CD1c-positive myeloid dendritic cell (primary cell): Measurements from ENCODE around the gene EXTL1.

Source experiments
- DNase-seq: peaks from one replicate; pipeline ENCODE4 v3.0.0-alpha.2; 2016; ENCODE audit errors: extremely low spot score

Gene EXTL1

DNA sequence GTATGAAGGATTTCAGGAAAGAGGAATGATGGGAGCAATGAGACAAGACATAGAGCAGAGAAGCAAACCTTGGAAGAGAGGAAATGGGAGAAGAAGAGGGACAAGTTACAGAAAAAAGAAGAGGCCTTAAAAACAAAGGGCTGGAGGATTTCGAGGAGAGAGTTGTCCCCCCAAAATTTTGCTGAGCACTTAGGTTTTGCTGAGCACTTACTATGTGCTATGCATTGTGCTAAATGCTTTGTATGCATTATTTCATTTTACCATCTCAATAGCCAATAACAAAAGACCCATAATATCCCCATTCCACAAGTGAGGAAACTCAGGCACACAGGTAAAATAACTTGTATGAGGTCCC, 48.3 kb downstream of the EXTL1 start:
- DNase-seq, result no peak

DNA sequence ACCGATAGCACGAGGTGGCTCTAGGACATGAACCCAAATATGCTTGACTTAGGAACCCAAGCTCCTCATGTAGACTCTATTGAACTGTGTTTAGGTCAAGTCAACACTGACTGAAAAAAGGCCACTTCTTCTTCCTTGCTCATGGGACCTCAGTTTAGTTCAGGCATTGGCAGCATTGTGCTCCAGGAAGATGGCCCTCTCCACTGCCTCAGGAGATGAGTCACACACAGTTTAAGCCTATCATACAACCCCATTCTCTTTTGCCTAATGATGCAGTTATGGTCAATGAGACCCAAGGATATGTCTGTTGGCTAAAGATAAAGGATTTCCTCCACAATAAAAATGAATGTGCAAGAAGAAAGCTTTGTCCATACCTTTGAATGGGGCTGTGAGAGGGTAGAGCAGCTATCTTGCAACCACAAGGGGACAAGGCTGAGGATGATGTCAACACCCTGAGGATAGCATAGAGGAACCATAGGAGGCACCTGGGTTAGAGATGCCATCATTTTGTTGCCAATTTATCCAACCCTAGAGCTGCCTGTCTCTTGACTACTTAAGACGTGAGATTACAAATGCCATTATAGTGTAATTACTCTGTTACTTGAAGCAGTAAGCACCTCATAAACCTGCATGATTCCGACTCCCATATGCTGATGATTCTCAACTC, 48.9 kb downstream of the EXTL1 start:
- DNase-seq, result no peak

DNA sequence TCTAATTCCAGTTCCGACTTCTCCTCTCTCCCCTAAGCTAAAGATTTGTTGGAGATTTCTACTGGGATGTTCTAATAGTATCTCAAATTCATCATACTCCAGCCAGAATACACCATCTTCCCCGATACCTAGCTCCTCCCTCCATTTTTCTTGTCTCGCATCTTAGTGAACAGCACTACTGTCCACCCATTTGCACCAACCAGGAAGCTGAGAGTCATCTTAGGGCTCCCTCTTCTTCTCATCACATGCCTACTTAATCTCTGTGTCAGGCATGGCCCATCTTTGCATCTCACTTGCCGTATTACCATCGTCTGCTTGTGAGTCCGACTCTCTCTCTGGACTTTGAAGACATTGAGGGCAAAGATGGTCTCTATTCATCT, 49.4 kb downstream of the EXTL1 start:
- no peak for DNase-seq

DNA sequence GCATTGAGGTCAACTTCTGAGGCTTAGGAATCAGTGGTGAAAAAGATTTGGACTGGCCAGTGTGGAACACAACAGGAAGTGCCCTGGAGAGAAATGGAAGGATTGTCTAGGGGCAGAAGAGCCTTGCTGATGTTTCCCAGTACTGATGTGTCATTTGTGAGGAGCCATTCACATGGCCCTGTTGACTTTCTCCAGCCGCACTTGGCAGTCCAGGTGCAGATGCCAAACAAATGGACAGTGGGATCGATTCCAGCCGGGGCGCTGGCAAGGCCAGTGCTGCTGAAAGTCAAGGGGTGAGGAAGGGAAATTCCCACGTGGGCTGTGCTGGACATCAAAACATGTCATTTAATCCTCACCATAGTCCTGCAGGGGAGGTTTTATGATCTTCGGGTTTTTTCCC, 50.7 kb downstream of the EXTL1 start:
- no peak for DNase-seq

DNA sequence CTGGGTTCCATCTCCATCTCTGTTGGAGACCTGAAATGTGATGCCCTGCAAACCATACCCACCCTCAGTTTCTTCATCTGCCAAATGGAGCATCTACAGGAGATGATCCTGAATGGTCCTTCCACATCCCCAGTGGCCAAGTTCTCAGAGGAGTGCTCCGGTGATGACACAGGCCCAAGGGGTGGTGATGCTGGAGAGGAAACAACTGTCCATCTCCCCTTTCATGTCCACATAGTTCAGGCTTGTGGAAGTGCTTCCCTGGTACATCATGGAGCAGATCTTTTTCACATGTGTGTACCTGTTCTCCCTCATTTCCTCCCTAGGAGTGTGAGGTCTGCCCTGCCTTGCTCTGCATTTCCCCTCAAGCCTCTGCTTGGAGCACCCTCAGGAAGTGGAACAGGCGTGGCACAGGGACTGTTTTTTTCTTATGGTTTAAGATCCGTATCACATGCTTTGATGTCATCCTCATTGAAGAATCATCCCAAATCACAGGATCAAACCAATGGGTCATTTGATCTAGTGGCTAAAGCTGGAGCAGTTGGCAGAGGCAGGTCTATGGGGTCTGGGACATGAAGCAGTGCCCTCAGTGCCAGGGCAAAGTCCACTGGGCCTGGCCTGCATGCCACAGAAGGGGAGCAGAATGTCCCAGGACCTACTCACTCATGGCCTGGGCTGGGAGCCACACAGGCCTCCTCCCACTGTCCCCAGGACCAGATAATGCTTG, 54.0 kb downstream of the EXTL1 start:
- no peak for DNase-seq

DNA sequence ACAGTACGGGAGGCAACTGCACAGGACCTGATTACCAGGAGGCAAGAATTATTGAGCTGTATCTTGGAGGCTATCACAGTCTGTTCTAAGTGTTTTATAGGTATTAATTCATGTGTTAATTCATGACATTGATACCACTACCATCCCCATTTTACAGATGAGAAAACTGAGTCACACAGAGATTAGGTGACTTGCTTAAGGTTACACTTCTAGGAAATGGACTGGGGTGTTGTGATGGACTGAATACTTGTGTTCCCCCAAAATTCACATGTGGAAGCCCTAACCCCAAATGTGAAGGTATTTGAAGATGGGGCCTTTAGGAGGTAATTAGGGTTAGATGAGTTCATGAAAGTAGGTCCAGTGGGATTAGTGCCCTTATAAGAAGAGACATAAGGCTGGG, 55.9 kb downstream of the EXTL1 start:
- no peak for DNase-seq

DNA sequence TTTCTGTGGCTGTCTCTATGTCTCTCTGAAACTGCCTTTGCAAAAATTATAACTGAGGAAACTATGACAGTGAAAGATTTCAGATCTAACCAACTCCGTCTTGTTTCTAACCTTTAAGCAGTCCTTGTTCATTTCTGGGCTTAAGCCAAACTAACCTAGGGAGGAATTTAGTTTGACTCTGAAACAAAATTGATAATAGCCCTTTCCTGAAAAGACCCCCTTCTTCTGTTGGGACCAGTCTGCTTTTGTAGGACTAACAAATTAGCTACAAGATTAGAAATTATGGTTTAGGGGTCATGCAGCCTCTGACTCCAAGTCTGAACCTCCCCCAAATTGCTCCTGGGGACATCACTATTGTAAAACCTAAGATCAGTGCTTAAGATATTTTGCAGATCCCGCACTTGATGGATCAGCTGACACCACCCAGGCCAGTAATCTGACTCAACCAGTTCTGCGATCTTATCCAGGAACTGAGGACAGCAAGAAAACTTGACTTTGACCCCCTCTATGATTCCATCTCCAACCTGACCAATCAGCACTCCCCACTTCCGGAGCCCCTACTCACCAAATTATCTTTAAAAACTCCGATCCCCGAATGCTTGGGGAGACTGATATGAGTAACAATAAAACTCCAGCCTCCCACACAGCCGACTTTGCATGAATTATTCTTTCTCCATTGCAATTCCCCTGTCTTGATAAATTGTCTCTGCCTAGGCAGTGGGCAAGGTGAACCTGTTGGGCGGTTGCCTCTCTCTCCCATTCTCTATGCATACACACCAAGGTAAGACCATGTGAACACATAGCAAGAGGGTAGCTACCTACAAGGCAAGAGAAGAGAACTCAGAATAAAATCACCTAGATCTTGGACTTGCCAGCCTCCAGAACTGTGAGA, 57.0 kb downstream of the EXTL1 start:
- no peak for DNase-seq

DNA sequence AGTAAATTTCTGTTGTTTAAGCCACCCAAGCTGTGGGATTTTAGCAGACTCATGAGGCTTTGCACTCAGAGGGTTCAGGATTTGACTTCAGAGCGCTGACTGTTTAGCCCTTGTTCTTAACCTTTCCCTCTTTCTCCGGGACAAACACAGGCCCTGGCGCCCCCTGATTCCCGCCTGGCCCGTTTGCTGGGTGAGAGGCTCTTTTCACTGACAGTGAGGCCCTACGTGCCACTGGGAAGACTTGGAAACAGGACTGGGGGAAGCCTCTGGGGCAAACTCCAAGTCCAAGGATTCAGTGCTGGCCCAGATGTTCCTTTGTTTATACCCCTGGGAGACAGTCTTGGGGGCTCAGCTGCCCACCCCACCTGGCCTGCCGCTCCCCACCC, 57.6 kb downstream of the EXTL1 start:
- no peak for DNase-seq

DNA sequence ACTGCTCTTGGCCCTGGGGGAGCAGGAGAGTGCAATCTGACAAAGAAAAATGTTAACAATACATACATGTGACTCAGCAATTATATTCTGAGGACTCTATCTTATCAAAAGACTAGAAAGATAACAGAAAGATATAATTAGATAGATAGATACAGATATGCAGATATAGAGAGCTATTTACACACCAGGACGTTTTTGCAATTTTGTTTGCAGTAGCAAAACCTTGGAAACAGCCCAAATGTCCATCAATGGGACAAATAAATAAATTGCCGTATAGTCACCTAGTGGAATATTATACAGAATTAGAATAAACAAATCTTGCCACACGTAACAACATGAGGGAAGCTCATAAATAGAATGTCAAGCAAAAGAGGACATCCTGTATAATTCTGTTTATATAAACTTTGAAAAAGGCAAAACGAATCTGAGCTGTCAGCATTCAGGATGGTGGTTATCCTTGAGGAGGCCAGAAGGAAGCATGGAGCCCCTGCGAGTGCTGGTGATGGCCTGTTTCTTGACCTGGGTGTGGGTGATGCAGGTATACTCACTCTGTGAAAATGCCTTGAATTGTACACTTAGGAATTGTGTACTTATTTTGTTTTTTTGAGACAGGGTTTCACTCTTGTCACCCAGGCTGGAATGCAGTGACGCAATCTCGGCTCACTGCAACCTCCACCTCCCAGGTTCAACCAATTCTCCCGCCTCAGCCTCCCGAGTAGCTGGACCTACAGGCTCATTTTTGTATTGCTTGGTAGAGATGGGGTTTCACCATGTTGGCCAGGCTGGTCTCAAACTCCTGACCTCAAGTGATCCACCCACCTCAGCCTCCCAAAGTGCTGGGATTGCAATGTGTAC, 58.6 kb downstream of the EXTL1 start:
- DNase-seq, result no peak

DNA sequence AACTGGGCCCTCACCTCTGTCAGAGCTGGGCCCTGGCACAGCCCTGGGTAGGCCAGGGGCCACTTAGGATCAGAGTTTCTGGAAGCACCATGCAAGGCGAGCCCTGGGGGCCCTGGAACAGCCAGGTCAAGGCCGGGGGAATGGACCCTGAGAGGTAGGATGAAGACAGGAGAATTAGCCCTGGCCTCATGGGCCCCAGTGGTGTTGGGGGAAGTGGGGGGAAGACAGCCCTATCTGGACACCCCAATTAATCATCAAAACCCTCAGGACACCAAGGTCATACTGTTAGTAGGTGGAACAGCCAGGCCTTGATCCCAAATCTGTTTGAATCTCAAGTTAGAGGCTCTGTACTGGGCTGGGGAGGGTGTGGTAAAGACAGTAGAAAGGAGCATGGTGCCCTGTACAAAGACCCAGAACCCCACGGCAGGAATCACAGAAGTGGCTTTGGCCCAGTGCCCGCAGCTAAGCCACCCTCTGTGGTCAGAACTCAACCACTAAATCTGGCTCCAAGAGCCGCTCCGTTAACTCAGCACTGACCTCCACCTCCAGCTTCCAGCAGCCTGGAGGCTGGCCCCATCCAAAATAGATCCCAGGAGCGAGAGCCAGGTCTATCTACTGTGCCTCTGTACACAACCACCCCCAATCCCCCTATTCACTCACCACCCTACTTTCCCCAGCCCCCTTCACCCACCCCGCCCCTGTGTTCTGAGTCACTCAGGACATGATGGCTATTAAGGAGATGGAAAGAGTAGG, 59.9 kb downstream of the EXTL1 start:
- DNase-seq, result no peak

DNA sequence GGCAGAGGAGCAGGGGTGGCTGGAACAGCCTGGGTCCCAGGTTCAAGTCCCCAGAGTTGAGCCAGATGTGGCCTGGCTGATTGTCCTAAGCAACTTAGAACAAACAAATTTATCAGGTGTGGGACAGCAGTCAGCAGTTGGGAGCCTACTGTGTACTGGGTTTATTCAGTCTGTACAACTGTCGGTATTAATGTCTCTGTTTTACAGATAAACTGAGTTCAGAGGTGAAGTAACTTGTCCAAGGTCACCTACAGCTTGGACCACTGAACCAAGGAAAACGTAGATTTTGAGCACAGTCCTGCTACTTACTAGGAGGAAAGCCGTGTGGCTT, 60.4 kb downstream of the EXTL1 start:
- no peak for DNase-seq

DNA sequence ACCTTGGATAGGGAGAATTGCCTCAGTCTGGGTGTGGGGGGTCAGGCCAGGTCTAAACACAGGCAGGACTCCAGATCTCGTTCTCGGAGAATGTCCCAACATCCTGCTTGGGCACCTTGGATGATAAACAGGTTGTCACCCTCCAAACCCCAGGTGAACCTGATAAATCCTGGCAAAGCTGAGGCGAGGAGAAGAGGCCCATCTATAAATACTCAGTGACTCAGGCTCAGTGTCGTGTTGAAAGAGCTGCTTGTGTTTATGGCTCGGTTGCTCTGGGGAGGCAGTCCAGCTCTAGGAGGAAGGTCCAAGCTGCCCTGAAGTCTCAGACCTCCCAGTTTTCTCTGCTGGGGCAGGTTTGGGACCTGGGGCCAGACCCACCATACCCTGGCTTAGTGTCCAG, 61.6 kb downstream of the EXTL1 start:
- DNase-seq, result no peak

DNA sequence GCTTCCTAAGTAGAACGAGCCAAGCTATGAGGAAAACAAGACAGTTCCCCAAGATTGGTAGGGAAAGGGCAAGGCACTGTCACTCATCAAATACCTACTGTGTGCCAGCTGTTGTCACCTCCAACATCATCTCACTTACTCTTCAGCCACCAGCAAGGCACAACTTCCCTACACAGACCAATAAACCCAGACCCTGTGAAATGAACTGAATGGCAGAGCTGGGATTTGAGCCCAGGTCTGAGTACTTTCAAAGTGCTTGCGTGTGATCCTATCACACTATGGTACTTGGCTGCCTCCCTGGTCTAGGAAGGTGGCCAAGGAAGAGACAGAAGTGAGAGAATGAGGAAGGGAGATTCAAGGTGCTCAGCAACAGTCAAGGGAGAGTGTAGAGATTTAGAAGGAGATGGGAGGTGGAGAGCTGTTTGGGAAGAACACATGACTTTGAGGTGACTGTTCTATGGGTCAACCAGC, 62.6 kb downstream of the EXTL1 start:
- DNase-seq, result no peak

DNA sequence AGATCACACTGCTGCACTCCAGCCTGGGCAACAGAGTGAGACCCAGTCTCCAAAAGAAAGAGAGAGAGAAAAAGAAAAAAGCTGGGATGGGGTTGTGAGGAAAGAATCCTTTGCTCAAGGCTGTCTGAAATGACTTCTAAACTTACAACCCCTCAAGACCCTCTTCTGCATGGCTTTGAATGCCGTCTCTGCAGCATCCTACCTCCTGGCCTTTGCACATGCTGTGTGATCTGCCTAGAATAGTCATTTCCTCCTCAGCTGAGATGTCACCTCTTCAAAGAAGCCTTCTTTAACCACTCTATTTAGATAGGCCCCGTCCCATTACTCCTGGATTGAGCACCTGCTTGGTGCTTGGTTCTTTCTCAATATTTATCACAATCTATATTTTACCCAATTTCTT, 63.3 kb downstream of the EXTL1 start:
- DNase-seq, result no peak
